ENCODE results near the gene ZNF283. TPM values are rescaled to one million over a fixed set of nuclear protein-coding genes. Genes with fewer than 3 reads are reported as not detected.
"Not testable (repeated sequence)": the region's sequence is repeated elsewhere in the genome, so short reads cannot be mapped to it uniquely, and the experiment has no call there.

The ZNF283 gene
- total RNA-seq, 1 experiment from 2014 or later = 9.6 TPM

DNA sequence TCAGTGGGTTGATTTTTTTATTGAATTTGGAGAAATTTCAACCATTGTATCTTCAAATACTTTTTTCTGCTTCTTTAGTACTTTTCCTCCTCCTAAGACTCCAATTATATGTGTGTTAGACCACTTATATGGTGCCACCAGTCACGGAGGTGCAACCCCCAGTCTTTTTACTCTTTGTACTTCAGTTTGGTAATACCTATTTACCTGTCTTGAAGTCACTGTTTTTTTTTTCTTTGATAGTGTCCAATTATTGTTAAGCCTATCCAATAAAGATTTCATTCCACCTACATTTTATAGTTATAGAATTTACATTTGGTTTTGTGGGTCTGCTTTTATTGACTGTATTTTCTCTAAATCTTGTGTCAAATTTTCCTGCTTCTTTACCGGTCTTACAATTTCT, 14.9 kb downstream of the ZNF283 start:
- DNase-seq (ENCODE audit: extremely low read depth, low read depth) = no peak

- no peak for DNase-seq (ENCODE audit: extremely low read depth, low read depth)
Measured at GRCh38 chr19:43847246-43847645, 20.1 kb downstream of the ZNF283 start.

DNA sequence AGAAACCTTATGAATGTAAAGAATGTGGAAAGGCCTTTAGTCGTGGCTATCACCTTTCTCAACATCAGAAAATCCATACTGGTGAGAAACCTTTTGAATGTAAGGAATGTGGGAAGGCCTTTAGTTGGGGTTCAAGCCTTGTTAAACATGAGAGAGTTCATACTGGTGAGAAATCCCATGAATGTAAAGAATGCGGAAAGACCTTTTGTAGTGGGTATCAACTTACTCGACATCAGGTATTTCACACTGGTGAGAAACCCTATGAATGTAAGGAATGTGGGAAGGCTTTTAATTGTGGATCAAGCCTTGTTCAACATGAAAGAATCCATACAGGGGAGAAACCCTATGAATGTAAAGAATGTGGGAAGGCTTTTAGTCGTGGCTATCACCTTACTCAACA, 20.8 kb downstream of the ZNF283 start:
- DNase-seq (ENCODE audit: extremely low read depth, low read depth) = no peak

DNA sequence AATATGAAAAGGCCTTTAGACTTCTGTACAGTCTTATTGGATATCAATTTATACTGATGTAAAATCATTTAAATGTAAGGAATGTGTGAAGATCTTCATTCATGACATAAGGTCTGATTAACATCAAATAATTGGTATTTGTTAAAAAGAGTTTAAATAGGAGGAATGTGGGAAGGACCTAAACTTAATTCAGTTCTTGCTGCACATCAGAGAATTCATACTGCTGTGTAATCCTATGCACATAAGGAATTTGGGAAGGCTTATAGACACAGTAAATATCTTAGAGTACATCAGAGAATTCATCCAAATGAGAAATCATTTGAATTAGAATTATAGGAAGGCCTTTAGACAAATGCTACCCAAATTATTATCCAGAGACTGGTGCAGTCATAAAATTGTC, 21.7 kb downstream of the ZNF283 start:
- DNase-seq (ENCODE audit: extremely low read depth, low read depth) = no peak

DNA sequence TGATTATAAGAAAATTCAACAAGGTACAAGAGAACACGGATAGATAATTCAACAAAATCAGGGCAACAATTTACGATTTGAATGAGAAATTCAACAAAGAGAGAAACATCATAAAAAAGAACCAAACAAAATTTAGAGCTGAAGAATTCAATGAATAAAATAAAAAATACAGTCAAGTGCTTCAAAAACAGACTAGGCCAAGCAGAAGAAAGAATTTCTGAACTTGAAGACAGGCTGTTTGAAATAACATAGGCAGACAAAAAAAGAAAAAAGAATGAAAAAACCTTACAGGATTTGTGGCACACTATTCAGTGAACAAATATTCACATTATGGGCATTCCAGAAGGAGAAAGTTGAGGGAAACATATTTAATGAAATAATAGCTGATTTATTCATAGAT, 31.1 kb downstream of the ZNF283 start:
- no peak for DNase-seq (ENCODE audit: extremely low read depth, low read depth)

DNA sequence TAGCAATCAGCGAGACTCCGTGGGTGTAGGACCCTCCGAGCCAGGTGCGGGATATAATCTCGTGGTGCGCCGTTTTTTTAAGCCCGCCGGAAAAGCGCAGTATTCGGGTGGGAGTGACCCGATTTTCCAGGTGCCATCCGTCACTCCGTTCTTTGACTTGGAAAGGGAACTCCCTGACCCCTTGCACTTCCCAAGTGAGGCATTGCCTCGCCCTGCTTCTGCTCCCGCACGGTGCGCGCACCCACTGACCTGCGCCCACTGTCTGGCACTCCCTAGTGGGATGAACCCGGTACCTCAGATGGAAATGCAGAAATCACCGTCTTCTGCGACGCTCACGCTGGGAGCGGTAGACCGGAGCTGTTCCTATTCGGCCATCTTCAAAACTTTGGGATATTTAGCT, 39.8 kb downstream of the ZNF283 start:
- not testable (repeated sequence) for DNase-seq (ENCODE audit: extremely low read depth, low read depth)

DNA sequence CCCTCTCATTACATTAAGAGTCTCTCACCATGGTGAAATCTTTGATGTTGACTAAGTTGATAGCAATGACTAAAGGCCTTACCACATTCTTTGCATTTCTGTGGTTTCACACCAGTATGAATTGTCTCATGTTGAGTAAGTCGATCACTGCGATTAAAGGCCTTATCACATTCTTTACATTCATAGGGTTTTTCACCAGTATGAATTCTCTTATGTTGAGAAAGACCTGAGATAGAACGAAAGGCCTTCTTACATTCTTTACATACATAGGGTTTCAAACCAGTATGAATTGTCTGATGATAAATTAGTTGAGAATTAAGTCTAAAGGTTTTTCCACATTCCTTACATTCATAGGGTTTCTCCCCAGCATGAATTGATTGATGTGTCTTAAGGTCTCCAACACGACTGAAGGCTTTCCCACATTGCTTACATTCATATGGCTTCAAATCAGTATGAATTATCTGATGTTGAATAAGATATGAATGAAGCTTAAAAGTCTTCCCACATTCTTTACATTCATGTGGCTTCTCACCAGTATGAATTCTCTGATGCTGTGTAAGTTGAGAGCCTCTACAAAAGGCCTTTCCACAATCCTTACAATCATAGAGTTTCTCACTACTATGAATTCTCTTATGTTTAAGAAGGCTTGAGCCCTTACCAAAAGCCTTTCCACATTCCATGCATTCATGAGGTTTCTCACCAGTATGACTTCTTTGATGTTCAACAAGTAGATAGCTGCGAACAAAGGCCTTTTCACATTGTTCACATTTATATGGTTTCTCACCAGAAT, 45.6 kb downstream of the ZNF283 start:
- peak; percentile 1 for DNase-seq (ENCODE audit: extremely low read depth, low read depth)

DNA sequence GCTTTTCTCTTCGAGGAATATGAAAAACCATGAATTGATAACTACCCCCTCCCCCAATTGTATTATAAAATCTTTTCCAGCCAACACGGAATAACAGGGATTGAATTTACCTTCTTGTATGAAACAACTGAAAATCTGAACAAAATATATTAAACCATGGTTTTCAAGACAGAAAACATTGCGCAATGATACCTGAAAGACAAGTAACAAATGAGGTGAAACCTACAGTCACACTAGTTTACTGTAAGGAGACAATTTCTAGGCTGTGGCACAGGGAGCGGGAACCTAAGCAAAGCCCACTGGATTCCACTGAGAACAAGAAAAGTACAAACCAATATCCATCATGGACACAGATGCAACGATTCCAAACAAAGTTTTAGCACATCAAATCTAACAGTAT, 53.4 kb downstream of the ZNF283 start:
- DNase-seq (ENCODE audit: extremely low read depth, low read depth) = no peak

- no peak for DNase-seq (ENCODE audit: extremely low read depth, low read depth)
Measured at GRCh38 chr19:43883864-43884263, 56.7 kb downstream of the ZNF283 start, which contains the start of gene ZNF404. Gene ZNF404 (minus strand): TSS chr19:43883964.

DNA sequence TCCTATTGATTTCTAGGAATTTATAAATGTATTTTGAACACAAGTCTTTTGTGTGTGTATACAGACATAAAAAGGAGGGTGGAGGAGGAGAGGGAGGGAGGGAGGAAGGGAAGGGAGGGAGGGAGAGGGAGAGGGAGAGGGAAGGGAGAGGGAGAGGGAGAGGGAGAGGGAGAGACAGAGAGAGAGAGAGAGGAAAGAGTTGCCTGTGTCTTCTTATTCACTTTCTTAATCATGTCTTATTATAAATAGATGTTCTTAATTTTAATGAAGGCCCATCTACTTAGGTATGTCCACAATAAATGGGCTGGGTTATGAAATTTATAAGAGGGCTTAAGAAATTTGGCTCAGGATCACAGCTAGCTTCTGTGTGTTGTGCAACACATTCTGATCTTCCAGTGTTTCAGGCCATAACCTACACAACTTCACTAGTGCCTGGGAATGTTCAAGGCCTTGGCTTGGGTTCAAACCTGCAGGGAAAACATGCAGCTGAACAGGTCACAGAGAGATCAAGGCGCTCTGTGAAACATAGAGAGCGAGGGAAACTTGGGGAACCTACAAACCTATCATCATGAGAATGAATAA, 68.7 kb downstream of the ZNF283 start:
- no peak for DNase-seq (ENCODE audit: extremely low read depth, low read depth)

Other genes starting within 250 kb of the ZNF283 start
- 5.7 and 8.1 TPM in 2 replicates for gene IRGQ, start 231.2 kb upstream of the ZNF283 start, total RNA-seq (2014; rRNA removed; shearing (Covaris generic))
- gene ZNF576, start 230.7 kb upstream of the ZNF283 start, total RNA-seq (2014; rRNA removed; shearing (Covaris generic)) = 4.4 and 4.6 TPM in 2 replicates
- gene SRRM5, start 215.2 kb upstream of the ZNF283 start, total RNA-seq (2014; rRNA removed; shearing (Covaris generic)) = 0.10 and 0.55 TPM in 2 replicates
- gene ZNF428, start 207.7 kb upstream of the ZNF283 start, total RNA-seq (2014; rRNA removed; shearing (Covaris generic)) = 15.4 and 17.5 TPM in 2 replicates
- gene CADM4, start 187.5 kb upstream of the ZNF283 start, total RNA-seq (2014; rRNA removed; shearing (Covaris generic)) = 3.1 and 5.9 TPM in 2 replicates
- gene PLAUR, start 157.2 kb upstream of the ZNF283 start, total RNA-seq (2014; rRNA removed; shearing (Covaris generic)) = 153 and 174 TPM in 2 replicates
- gene IRGC, start 111.2 kb upstream of the ZNF283 start, total RNA-seq (2014; rRNA removed; shearing (Covaris generic)) = not detected in 2 replicates
- gene SMG9, start 72.4 kb upstream of the ZNF283 start, total RNA-seq (2014; rRNA removed; shearing (Covaris generic)) = 20.9 and 21.8 TPM in 2 replicates
- 22.9 and 23.5 TPM in 2 replicates for gene KCNN4, start 46.3 kb upstream of the ZNF283 start, total RNA-seq (2014; rRNA removed; shearing (Covaris generic))
- 0.37 and 0.69 TPM in 2 replicates for gene LYPD5, start 24.9 kb upstream of the ZNF283 start, total RNA-seq (2014; rRNA removed; shearing (Covaris generic))
- gene ZNF404, start 56.6 kb downstream of the ZNF283 start, total RNA-seq (2014; rRNA removed; shearing (Covaris generic)) = not detected in 2 replicates
- 7.8 and 10.6 TPM in 2 replicates for gene ZNF45, start 108.0 kb downstream of the ZNF283 start, total RNA-seq (2014; rRNA removed; shearing (Covaris generic))
- 2.0 and 2.8 TPM in 2 replicates for gene ZNF221, start 123.9 kb downstream of the ZNF283 start, total RNA-seq (2014; rRNA removed; shearing (Covaris generic))
- gene ZNF155, start 156.9 kb downstream of the ZNF283 start, total RNA-seq (2014; rRNA removed; shearing (Covaris generic)) = 6.1 and 6.6 TPM in 2 replicates
- 3.6 and 4.8 TPM in 2 replicates for gene ZNF230, start 175.6 kb downstream of the ZNF283 start, total RNA-seq (2014; rRNA removed; shearing (Covaris generic))
- gene ZNF222, start 198.1 kb downstream of the ZNF283 start, total RNA-seq (2014; rRNA removed; shearing (Covaris generic)) = 6.8 and 7.1 TPM in 2 replicates
- 1.9 and 2.0 TPM in 2 replicates for gene ZNF223, start 224.7 kb downstream of the ZNF283 start, total RNA-seq (2014; rRNA removed; shearing (Covaris generic))
- gene ZNF284, start 244.8 kb downstream of the ZNF283 start, total RNA-seq (2014; rRNA removed; shearing (Covaris generic)) = 2.0 and 2.2 TPM in 2 replicates